ENCODE measurements around the gene LDLRAD4. TPM values are rescaled to one million over a fixed set of nuclear protein-coding genes. Genes with fewer than 3 reads are reported as not detected.

Gene LDLRAD4
- total RNA-seq, 1 experiment from 2014 or later: not detected

DNA sequence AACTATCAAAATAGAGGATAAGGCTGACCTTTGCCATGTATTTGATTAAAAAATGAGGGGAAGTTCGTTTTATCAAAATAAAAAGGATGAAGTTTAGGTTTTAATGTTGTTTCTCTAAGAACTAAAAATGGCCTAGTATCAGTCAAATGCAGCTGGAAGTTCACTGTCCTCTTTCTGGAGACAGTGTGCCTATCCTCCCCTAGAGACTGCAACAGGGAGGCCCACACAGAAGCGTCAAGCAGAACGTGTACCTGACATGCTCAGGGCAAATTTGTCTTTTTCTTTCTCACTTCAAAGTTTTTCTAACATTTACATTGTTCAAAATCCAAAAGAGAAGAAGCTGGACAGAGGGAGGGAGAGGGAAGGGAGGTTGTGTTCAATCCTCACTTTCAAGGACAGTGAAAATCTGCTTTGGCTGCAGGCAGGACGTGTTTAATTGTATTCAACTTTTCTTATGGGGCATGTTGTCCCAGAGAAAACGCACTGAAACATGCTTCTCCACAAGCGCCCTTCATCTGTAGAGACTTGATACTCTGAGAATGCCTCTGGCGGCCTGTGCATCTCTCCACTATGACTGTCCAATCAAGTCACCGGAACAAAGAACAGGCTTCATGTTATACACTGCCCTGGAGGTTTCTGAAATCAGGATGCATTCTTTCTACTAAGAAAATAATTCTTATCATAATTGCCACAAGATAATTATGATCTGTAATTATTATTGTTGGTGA, 442.7 kb downstream of the LDLRAD4 start:
- Histone ChIP-seq H3K27ac (ENCODE audit: low read length) (no peak overlapping the region), H3K4me2 (ENCODE audit: low read length) (no peak overlapping the region), H3K9me3 (ENCODE audit: low read length) (no peaks in the 10 kb centered on the region), H3K79me2 (ENCODE audit: low read length) (no peaks in the 10 kb centered on the region), H3K9me2 (replicated peaks; ENCODE audit: low read length) (no peaks in the 10 kb centered on the region), H4K20me1 (ENCODE audit: low read length) (no peaks in the 10 kb centered on the region), H2AFZ (ENCODE audit: low read length) (no peak overlapping the region), H3F3A (ENCODE audit: low read length, unreplicated experiment) (no peaks in the 10 kb centered on the region), H3K4me3 (ENCODE audit: low read length) (no peak overlapping the region), H3K27me3 (ENCODE audit: low read length) (no peaks in the 10 kb centered on the region), H3K9ac (ENCODE audit: low read length) (no peak overlapping the region), H3K4me1 (ENCODE audit: insufficient read depth, low read length) (no peaks in the 10 kb centered on the region), H3K36me3 (ENCODE audit: low read depth, low read length) (peaks cover 22% of the 10 kb centered on the region)
- intact Hi-C loops (cut with micrococcal nuclease): no loop called here
- no peak for DNase-seq
- ATAC-seq: no peak
- TF ChIP-seq, protein P1, sequence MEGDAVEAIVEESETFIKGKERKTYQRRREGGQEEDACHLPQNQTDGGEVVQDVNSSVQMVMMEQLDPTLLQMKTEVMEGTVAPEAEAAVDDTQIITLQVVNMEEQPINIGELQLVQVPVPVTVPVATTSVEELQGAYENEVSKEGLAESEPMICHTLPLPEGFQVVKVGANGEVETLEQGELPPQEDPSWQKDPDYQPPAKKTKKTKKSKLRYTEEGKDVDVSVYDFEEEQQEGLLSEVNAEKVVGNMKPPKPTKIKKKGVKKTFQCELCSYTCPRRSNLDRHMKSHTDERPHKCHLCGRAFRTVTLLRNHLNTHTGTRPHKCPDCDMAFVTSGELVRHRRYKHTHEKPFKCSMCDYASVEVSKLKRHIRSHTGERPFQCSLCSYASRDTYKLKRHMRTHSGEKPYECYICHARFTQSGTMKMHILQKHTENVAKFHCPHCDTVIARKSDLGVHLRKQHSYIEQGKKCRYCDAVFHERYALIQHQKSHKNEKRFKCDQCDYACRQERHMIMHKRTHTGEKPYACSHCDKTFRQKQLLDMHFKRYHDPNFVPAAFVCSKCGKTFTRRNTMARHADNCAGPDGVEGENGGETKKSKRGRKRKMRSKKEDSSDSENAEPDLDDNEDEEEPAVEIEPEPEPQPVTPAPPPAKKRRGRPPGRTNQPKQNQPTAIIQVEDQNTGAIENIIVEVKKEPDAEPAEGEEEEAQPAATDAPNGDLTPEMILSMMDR (conservative IDR thresholded peaks at IDR 0.05; ENCODE audit: low read depth, low read length): no peak
- ChIA-PET CTCF (no interaction called here), POLR2A (ENCODE audit: unreplicated experiment) (no interaction called here)
- BruUV-seq (replicated peaks): no TSS peak

DNA sequence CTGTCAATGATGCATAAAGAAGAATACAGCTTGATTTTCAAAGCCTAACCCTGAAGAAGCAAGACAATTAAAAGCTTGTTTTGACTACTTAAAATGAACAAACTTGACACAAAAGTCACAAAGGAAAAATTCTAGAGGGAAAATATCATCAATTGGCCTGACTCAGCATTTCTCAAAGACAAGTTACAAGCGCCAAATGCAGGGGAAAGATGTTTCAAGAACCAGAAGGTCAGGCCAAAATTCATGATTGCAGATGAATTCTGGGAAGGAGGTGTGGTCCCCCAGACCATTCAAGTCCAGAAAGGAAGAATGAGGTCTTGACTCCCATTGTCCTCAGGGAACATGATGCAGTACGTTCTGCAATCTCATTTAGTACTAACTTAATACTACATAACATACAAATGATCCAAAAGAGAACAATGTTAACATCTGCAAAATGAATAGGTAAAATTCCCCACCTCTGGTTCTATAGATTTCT, 443.3 kb downstream of the LDLRAD4 start:
- no peaks in the 10 kb centered on the region for H3K79me2 ChIP-seq (ENCODE audit: low read length)
- intact Hi-C loops (cut with micrococcal nuclease): no loop called here
- no peak overlapping the region for H2AFZ ChIP-seq (ENCODE audit: low read length)
- no peaks in the 10 kb centered on the region for H4K20me1 ChIP-seq (ENCODE audit: low read length)
- DNase-seq (no peak), ATAC-seq (no peak)
- no peaks in the 10 kb centered on the region for H3K9me3 ChIP-seq (ENCODE audit: low read length)
- H3K36me3 ChIP-seq (ENCODE audit: low read depth, low read length): peaks cover 23% of the 10 kb centered on the region
- no peak for TF ChIP-seq EZH2 (IDR thresholded peaks at IDR 0.05; ENCODE audit: low read length, unreplicated experiment)
- TF ChIP-seq, protein P1 (conservative IDR thresholded peaks at IDR 0.05; ENCODE audit: low read depth, low read length): no peak
- no peak for TF ChIP-seq EZH2phosphoT487 (IDR thresholded peaks at IDR 0.05; ENCODE audit: borderline replicate concordance, low read length)
- no TSS peak for BruUV-seq (replicated peaks)
- ChIA-PET POLR2A (ENCODE audit: unreplicated experiment) (interaction anchor here (0.7 kb wide), 1 partner anchor 240 kb away, joined by 5 read pairs; no protein-coding TSS in a partner anchor), CTCF (no interaction called here)
- H3K9me2 ChIP-seq (replicated peaks; ENCODE audit: low read length): no peaks in the 10 kb centered on the region
- no peaks in the 10 kb centered on the region for H3F3A ChIP-seq (ENCODE audit: low read length, unreplicated experiment)
- no peaks in the 10 kb centered on the region for H3K27me3 ChIP-seq (ENCODE audit: low read length)
- H3K27ac ChIP-seq (ENCODE audit: low read length): no peak overlapping the region
- H3K4me2 ChIP-seq (ENCODE audit: low read length): no peak overlapping the region
- H3K9ac ChIP-seq (ENCODE audit: low read length): no peak overlapping the region
- H3K4me3 ChIP-seq (ENCODE audit: low read length): no peak overlapping the region
- no peaks in the 10 kb centered on the region for H3K4me1 ChIP-seq (ENCODE audit: insufficient read depth, low read length)

- ChIA-PET CTCF (no interaction called here), POLR2A (ENCODE audit: unreplicated experiment) (no interaction called here)
- intact Hi-C loops (cut with micrococcal nuclease): loop anchor here (10.0 kb wide), 1 partner anchor 52 kb away; the partner anchor contains the start of genes FAM210A and RNMT
- Histone ChIP-seq H3K27ac (ENCODE audit: low read length) (no peak overlapping the region), H3K9me3 (ENCODE audit: low read length) (no peaks in the 10 kb centered on the region), H3K9me2 (replicated peaks; ENCODE audit: low read length) (no peaks in the 10 kb centered on the region), H2AFZ (ENCODE audit: low read length) (no peak overlapping the region), H3K4me2 (ENCODE audit: low read length) (no peak overlapping the region), H3F3A (ENCODE audit: low read length, unreplicated experiment) (no peaks in the 10 kb centered on the region), H3K9ac (ENCODE audit: low read length) (no peak overlapping the region), H3K36me3 (ENCODE audit: low read depth, low read length) (peaks cover 27% of the 10 kb centered on the region), H4K20me1 (ENCODE audit: low read length) (no peaks in the 10 kb centered on the region), H3K27me3 (ENCODE audit: low read length) (no peaks in the 10 kb centered on the region), H3K79me2 (ENCODE audit: low read length) (peaks cover 18% of the 10 kb centered on the region; the same call in 1 of the 2 replicates), H3K4me1 (ENCODE audit: insufficient read depth, low read length) (no peaks in the 10 kb centered on the region), H3K4me3 (ENCODE audit: low read length) (no peak overlapping the region)
- no peak for TF ChIP-seq EZH2 (IDR thresholded peaks at IDR 0.05; ENCODE audit: low read length, unreplicated experiment)
- no peak for TF ChIP-seq EZH2phosphoT487 (IDR thresholded peaks at IDR 0.05; ENCODE audit: borderline replicate concordance, low read length)
- TF ChIP-seq, protein P1 (conservative IDR thresholded peaks at IDR 0.05; ENCODE audit: low read depth, low read length): no peak
- no peak for ATAC-seq
- no TSS peak for BruUV-seq (replicated peaks)
- DNase-seq: peak; percentile 5
Measured at GRCh38 chr18:13672657-13673056, 454.1 kb downstream of the LDLRAD4 start.
